GM12892 (cell line): Measurements from ENCODE around the gene C11orf16.

Experiments
- POLR2A ChIP-seq: IDR thresholded peaks from 2 replicates; pipeline ENCODE4 v1.6.1; 2011; ENCODE audit warnings: low read depth, low read length, control low read depth
- POLR2AphosphoS5 ChIP-seq: IDR thresholded peaks from 2 replicates; pipeline ENCODE4 v1.6.1; 2011; ENCODE audit warnings: low read depth, low read length, control low read depth

DNA sequence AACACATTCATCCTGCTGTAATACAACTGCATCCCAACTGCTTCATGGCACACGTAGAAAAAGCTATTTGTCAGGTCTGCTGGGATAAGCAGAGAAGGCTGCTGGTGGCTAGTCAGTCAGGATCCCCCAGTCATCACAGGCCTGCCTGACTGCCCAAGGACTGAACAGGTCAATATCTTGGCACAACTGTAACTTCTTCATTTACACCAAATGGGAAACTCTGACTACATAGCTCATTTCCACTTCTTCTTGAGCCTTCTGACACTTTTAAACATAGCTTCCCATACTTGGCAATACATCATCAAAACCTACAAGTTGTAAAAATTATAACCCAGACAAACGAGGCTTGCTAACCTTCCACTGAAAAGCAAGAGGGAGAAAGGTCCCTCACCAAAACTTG is 28.7 kb upstream of the C11orf16 start:
- no peak for TF ChIP-seq POLR2AphosphoS5
- TF ChIP-seq POLR2A = no peak
